Activated T-cell treated with anti-CD3 and anti-CD28 coated beads, Interleukin-2, amount 50 U/mL, for 72 hours (primary cell): ENCODE measurements around the gene PTPA. TPM values are rescaled to one million over a fixed set of nuclear protein-coding genes. Genes with fewer than 3 reads are reported as not detected.

ENCODE experiments used
- ATAC-seq, 2 donors: fragments of 150-1000 bp; cut with Tn5 transposase; replicated peaks in 1 of 2; 2 replicates each; pipeline ENCODE4 v1.10.0; 2021; ENCODE audit warnings: moderate library complexity in 2 of 2, mild to moderate bottlenecking in 1 of 2
- DNase-seq, 2 donors: peaks; one replicate each; pipeline ENCODE4 v3.0.0; 2021 to 2022; ENCODE audit warnings: mixed read lengths in 1 of 2
- H3K27ac Mint-ChIP-seq: one replicate; pipeline ENCODE4 v1.8.0; 2022; ENCODE audit warnings: mild to moderate bottlenecking, moderate library complexity, mixed read lengths
- H3K27me3 Mint-ChIP-seq: one replicate; pipeline ENCODE4 v1.8.0; 2022; ENCODE audit warnings: low read depth, mixed read lengths
- H3K36me3 Mint-ChIP-seq, 2 donors: one replicate each; pipeline ENCODE4 v1.8.0; 2022; ENCODE audit warnings: mixed read lengths in 2 of 2, mild to moderate bottlenecking in 1 of 2; ENCODE audit not compliant: insufficient read depth in 2 of 2
- H3K4me1 Mint-ChIP-seq: one replicate; pipeline ENCODE4 v1.8.0; 2022; ENCODE audit warnings: low read depth, mixed read lengths
- H3K4me3 Mint-ChIP-seq, 2 donors: one replicate each; pipeline ENCODE4 v1.8.0; 2022; ENCODE audit warnings: mild to moderate bottlenecking in 2 of 2, mixed read lengths in 2 of 2, moderate library complexity in 2 of 2
- H3K9me3 Mint-ChIP-seq, 2 donors: one replicate each; pipeline ENCODE4 v1.8.0; 2022; ENCODE audit warnings: mixed read lengths in 2 of 2
- total RNA-seq, 2 donors: library from RNA; stranded (reverse); gene quantifications; one replicate each; pipeline ENCODE4 v1.2.3, GENCODE V29; 2022

The PTPA gene
- total RNA-seq, 2 donors from 2014 or later: 85.5 to 98.3 TPM

GRCh38 chr9:129075996-129076639 is 35.1 kb upstream of the PTPA start:
- H3K4me3 Mint-ChIP-seq: no peak overlapping the region
- H3K4me1 Mint-ChIP-seq: peaks cover 25% of the 10 kb centered on the region
- no peaks in the 10 kb centered on the region for H3K9me3 Mint-ChIP-seq
- no peak for DNase-seq
- no peaks in the 10 kb centered on the region for H3K27me3 Mint-ChIP-seq
- no peak for ATAC-seq
- H3K27ac Mint-ChIP-seq: no peak overlapping the region
- no peaks in the 10 kb centered on the region for H3K36me3 Mint-ChIP-seq

GRCh38 chr9:129076640-129077037 is 34.6 kb upstream of the PTPA start:
- Mint-ChIP-seq H3K36me3 (no peaks in the 10 kb centered on the region), H3K4me3 (no peak overlapping the region), H3K27ac (no peak overlapping the region), H3K9me3 (no peaks in the 10 kb centered on the region), H3K27me3 (no peaks in the 10 kb centered on the region), H3K4me1 (peaks cover 26% of the 10 kb centered on the region)
- ATAC-seq: no peak
- no peak for DNase-seq

GRCh38 chr9:129077236-129077635 is 34.0 kb upstream of the PTPA start:
- H3K36me3 Mint-ChIP-seq: no peaks in the 10 kb centered on the region
- H3K27me3 Mint-ChIP-seq: no peaks in the 10 kb centered on the region
- no peaks in the 10 kb centered on the region for H3K9me3 Mint-ChIP-seq
- H3K4me3 Mint-ChIP-seq: no peak overlapping the region
- no peak overlapping the region for H3K27ac Mint-ChIP-seq
- ATAC-seq (no peak), DNase-seq (no peak)
- H3K4me1 Mint-ChIP-seq: peaks cover 32% of the 10 kb centered on the region

- H3K27me3 Mint-ChIP-seq: no peaks in the 10 kb centered on the region
- H3K9me3 Mint-ChIP-seq: no peaks in the 10 kb centered on the region
- peaks cover 34% of the 10 kb centered on the region for H3K4me1 Mint-ChIP-seq
- ATAC-seq: no peak
- no peaks in the 10 kb centered on the region for H3K36me3 Mint-ChIP-seq
- no peak for DNase-seq
- peak overlapping the region; percentile 95 to 98 for H3K4me3 Mint-ChIP-seq
- H3K27ac Mint-ChIP-seq: no peak overlapping the region
These were observed 32.3 kb upstream of the PTPA start for GRCh38 chr9:129078691-129079503.

- ATAC-seq (no peak), DNase-seq (no peak)
- Mint-ChIP-seq H3K27me3 (no peaks in the 10 kb centered on the region), H3K36me3 (no peaks in the 10 kb centered on the region), H3K4me1 (peaks cover 34% of the 10 kb centered on the region), H3K27ac (no peak overlapping the region), H3K9me3 (no peaks in the 10 kb centered on the region), H3K4me3 (peak overlapping the region; percentile 95 to 98)
These were observed 31.4 kb upstream of the PTPA start for GRCh38 chr9:129079829-129080228.

GRCh38 chr9:129080298-129080600 is 31.0 kb upstream of the PTPA start:
- no peaks in the 10 kb centered on the region for H3K9me3 Mint-ChIP-seq
- H3K36me3 Mint-ChIP-seq: no peaks in the 10 kb centered on the region
- ATAC-seq: no peak
- no peak for DNase-seq
- no peaks in the 10 kb centered on the region for H3K27me3 Mint-ChIP-seq
- peak overlapping the region; percentile 95 to 98 for H3K4me3 Mint-ChIP-seq
- peak overlapping the region; percentile 83 for H3K27ac Mint-ChIP-seq
- peaks cover 34% of the 10 kb centered on the region for H3K4me1 Mint-ChIP-seq

GRCh38 chr9:129080601-129081387 is 30.4 kb upstream of the PTPA start, which contains the start of gene DOLPP1:
TSS of gene DOLPP1 (plus strand) at chr9:129081111. CDS start at chr9:129081132, 21 bp downstream.
- Mint-ChIP-seq H3K27ac (peak within 1 kb of the TSS; percentile 83), H3K4me1 (peaks cover 34% of the 10 kb centered on the region), H3K36me3 (no peaks in the 10 kb centered on the region), H3K4me3 (peak within 1 kb of the TSS; percentile 95 to 98), H3K27me3 (no peaks in the 10 kb centered on the region), H3K9me3 (no peaks in the 10 kb centered on the region)
- DNase-seq (peak; percentile 99), ATAC-seq (peak; percentile 96 to 97)

GRCh38 chr9:129081388-129081904 is 29.8 kb upstream of the PTPA start:
- Mint-ChIP-seq H3K36me3 (no peaks in the 10 kb centered on the region), H3K4me3 (peak overlapping the region; percentile 95 to 98), H3K9me3 (no peaks in the 10 kb centered on the region), H3K27ac (peak overlapping the region; percentile 68), H3K27me3 (no peaks in the 10 kb centered on the region), H3K4me1 (peaks cover 34% of the 10 kb centered on the region)
- ATAC-seq (no peak), DNase-seq (no peak)

GRCh38 chr9:129084087-129084486 is 27.1 kb upstream of the PTPA start:
- peaks cover 32% of the 10 kb centered on the region for H3K4me1 Mint-ChIP-seq
- H3K36me3 Mint-ChIP-seq: no peaks in the 10 kb centered on the region
- DNase-seq (no peak), ATAC-seq (no peak)
- H3K27ac Mint-ChIP-seq: no peak overlapping the region
- no peak overlapping the region for H3K4me3 Mint-ChIP-seq
- H3K9me3 Mint-ChIP-seq: no peaks in the 10 kb centered on the region
- no peaks in the 10 kb centered on the region for H3K27me3 Mint-ChIP-seq

GRCh38 chr9:129089246-129089645 is 22.0 kb upstream of the PTPA start:
- Mint-ChIP-seq H3K27me3 (no peaks in the 10 kb centered on the region), H3K36me3 (no peaks in the 10 kb centered on the region)
- no peak for ATAC-seq

GRCh38 chr9:129093602-129094386 is 17.4 kb upstream of the PTPA start:
- Mint-ChIP-seq H3K27ac (no peak overlapping the region), H3K36me3 (no peaks in the 10 kb centered on the region), H3K4me3 (no peak overlapping the region), H3K27me3 (no peaks in the 10 kb centered on the region), H3K4me1 (no peaks in the 10 kb centered on the region), H3K9me3 (no peaks in the 10 kb centered on the region)
- DNase-seq (no peak), ATAC-seq (no peak)

More at GRCh38 chr9:129089246-129089645, 22.0 kb upstream of the PTPA start:
- no peak for DNase-seq
- H3K27ac Mint-ChIP-seq: no peak overlapping the region
- no peaks in the 10 kb centered on the region for H3K4me1 Mint-ChIP-seq
- H3K9me3 Mint-ChIP-seq: no peaks in the 10 kb centered on the region
- H3K4me3 Mint-ChIP-seq: no peak overlapping the region

GRCh38 chr9:129094387-129095169 is 16.6 kb upstream of the PTPA start:
- H3K27ac Mint-ChIP-seq: no peak overlapping the region
- no peaks in the 10 kb centered on the region for H3K9me3 Mint-ChIP-seq
- no peaks in the 10 kb centered on the region for H3K36me3 Mint-ChIP-seq
- H3K4me3 Mint-ChIP-seq: no peak overlapping the region
- H3K27me3 Mint-ChIP-seq: no peaks in the 10 kb centered on the region
- no peaks in the 10 kb centered on the region for H3K4me1 Mint-ChIP-seq
- ATAC-seq (no peak), DNase-seq (no peak)
